K562 (cell line): ENCODE measurements around the gene CYB561A3. TPM values are rescaled to one million over a fixed set of nuclear protein-coding genes. Genes with fewer than 3 reads are reported as not detected.

ENCODE experiments used
- ARNT ChIP-seq, 2 experiments: fragments of 450-650 bp; IDR thresholded peaks; 2 replicates each; pipeline ENCODE4 v1.6.1; 2016; ENCODE audit warnings: mild to moderate bottlenecking in 1 of 2
- ERF ChIP-seq: fragments of 450-650 bp; formaldehyde crosslinking; IDR thresholded peaks from 2 replicates; pipeline ENCODE4 v1.4.0; 2020; ENCODE audit warnings: mild to moderate bottlenecking, mixed read lengths
- FIP1L1 ChIP-seq: fragments of 200-400 bp; formaldehyde crosslinking; IDR thresholded peaks from 2 replicates; pipeline ENCODE4 v1.6.1; 2018; ENCODE audit warnings: mild to moderate bottlenecking, low read depth, low read length; ENCODE audit not compliant: poor library complexity, severe bottlenecking
- GMEB1 ChIP-seq: fragments of 250-450 bp; sonication (Bioruptor Pico); IDR thresholded peaks from 2 replicates; pipeline ENCODE4 v1.4.0; 2020; ENCODE audit warnings: mild to moderate bottlenecking
- HDAC1 ChIP-seq, 2 experiments: fragments of 450-650 bp; IDR thresholded peaks; 2 replicates each; pipeline ENCODE4 v1.6.1; 2016 to 2017; ENCODE audit warnings: inconsistent platforms in 1 of 2, mild to moderate bottlenecking in 1 of 2, moderate library complexity in 1 of 2
- NELFE ChIP-seq: IDR thresholded peaks from 2 replicates; pipeline ENCODE4 v1.6.1; 2011; ENCODE audit warnings: mild to moderate bottlenecking; ENCODE audit not compliant: insufficient read depth, insufficient read length
- PBX2 ChIP-seq, 2 experiments: IDR thresholded peaks in 1 of 2; conservative IDR thresholded peaks in 1 of 2; 2 replicates each; pipeline ENCODE4 v1.6.1; 2016; ENCODE audit warnings: low read depth in 2 of 2, mild to moderate bottlenecking in 1 of 2, missing compliant biosample characterization in 1 of 2, missing genetic modification characterization in 1 of 2, moderate library complexity in 1 of 2
- PREB ChIP-seq: sonication (generic); formaldehyde crosslinking; IDR thresholded peaks from 2 replicates; pipeline ENCODE4 v1.8.1; 2023; ENCODE audit warnings: mild to moderate bottlenecking, missing genetic modification reagents
- RNF2 ChIP-seq: sonication (generic); IDR thresholded peaks from 2 replicates; pipeline ENCODE4 v1.6.1; 2016
- SNIP1 ChIP-seq: fragments of 450-650 bp; IDR thresholded peaks from 2 replicates; pipeline ENCODE4 v1.7.1; 2017; ENCODE audit warnings: low read depth, mild to moderate bottlenecking
- SRSF1 ChIP-seq: fragments of 200-400 bp; formaldehyde crosslinking; IDR thresholded peaks from 2 replicates; pipeline ENCODE4 v1.6.1; 2017; ENCODE audit warnings: mild to moderate bottlenecking, low read depth, low read length, moderate library complexity
- TAF9B ChIP-seq: fragments of 450-650 bp; IDR thresholded peaks from 2 replicates; pipeline ENCODE4 v1.6.1; 2018; ENCODE audit warnings: mild to moderate bottlenecking; ENCODE audit not compliant: partially characterized antibody
- ZBTB17 ChIP-seq: fragments of 450-650 bp; formaldehyde crosslinking; IDR thresholded peaks from 2 replicates; pipeline ENCODE4 v1.4.0; 2020; ENCODE audit warnings: mild to moderate bottlenecking
- ZFP1 ChIP-seq: fragments of 450-650 bp; formaldehyde crosslinking; IDR thresholded peaks from 2 replicates; pipeline ENCODE4 v1.4.0; 2020; ENCODE audit warnings: mild to moderate bottlenecking, mixed read lengths
- ZFP36 ChIP-seq: fragments of 150-350 bp; IDR thresholded peaks from 2 replicates; pipeline ENCODE4 v1.6.1; 2018; ENCODE audit warnings: low read length, low read depth; ENCODE audit not compliant: partially characterized antibody
- ZNF232 ChIP-seq: sonication (generic); formaldehyde crosslinking; IDR thresholded peaks from 2 replicates; pipeline ENCODE4 v1.8.0; 2022; ENCODE audit warnings: mild to moderate bottlenecking, missing genetic modification reagents
- ZNF830 ChIP-seq: fragments of 250-450 bp; sonication (Bioruptor Pico); IDR thresholded peaks from 2 replicates; pipeline ENCODE4 v1.5.0; 2021; ENCODE audit warnings: mild to moderate bottlenecking
- polyA plus RNA-seq, 8 experiments: library from polyadenylated mRNA; depleted of rRNA in 4 of 8; stranded (reverse) in 5 of 8; unstranded in 3 of 8; fragments of >200 nt; fragmentation: Nextera tagmentation in 2 of 8; fragmentation: Illumina TruSeq in 1 of 8; extraction: Ambion mirVana in 2 of 8; extraction: Trizol in 1 of 8; gene quantifications; 2 replicates each; pipeline versions ENCODE4 v1.2.1 to v1.2.3, GENCODE V29; 2011 to 2014; ENCODE audit warnings: inconsistent platforms in 1 of 8, missing spikeins in 1 of 8
- total RNA-seq, 7 experiments: library from RNA; depleted of rRNA in 6 of 7; stranded (reverse); fragments of >200 nt in 6 of 7; fragmentation: Illumina TruSeq in 2 of 7; extraction: Trizol in 2 of 7; gene quantifications; 2 replicates each; pipeline versions ENCODE4 v1.2.1 to v1.2.3, GENCODE V29; 2011 to 2021; ENCODE audit warnings: low replicate concordance in 1 of 7

CYB561A3 gene
- total and polyA plus RNA-seq, 9 of the 15 experiments (the other 6 are each of a cell fraction or from before 2014, with no cell fraction given): 29.2 to 78.9 (median 37.9) TPM

DNA sequence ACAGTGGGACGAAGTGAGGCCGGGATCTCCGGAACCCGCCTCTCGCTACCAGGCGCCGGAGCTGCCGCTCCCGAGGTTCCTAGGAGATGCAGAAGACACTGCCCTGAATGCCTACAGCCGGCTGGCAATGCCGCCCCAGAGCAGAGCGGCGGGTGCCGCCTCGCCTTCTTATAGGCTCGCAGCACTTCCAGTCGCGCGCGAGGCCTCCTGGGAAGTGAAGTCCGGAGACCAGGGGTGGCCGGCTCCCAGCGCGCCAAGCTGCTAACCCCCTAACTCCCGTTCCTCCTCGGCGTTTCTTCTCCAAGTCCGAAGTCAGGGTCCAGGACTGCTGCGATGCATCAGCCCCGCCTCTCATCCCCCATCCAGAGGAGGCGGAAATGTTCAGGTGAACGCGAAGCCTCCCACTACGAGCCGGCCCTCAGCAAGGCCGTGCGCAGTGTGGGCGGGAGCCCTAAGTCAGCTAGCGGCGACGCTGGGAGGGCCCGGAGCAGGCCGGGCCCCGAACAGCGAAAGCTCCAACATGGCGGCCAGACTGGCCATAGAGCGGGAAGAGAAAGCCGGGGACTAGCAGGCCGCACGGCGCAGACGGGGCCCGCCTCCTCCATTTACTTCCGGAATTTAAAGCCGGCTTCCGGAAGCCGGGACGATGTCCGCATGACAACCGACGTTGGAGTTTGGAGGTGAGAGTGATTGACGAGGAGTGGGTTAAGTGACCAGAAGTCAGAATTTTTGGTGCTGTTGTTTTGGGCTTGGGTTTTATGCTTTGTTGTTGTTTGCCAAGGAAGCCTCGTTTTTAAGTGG lies at the start of gene CYB561A3, which contains the start of gene TMEM138 (continued):
- TF ChIP-seq ERF (CRISPR knock-in tag) (peak; percentile 65; the same call in 1 of the 2 replicates), FIP1L1 (peak; percentile 94), PBX2 (CRISPR knock-in tag; IDR thresholded peaks at IDR 0.05; ENCODE audit: low read depth) (0 out of 2 replicates have a peak, but pooled peaks have one; percentile 19), PBX2 (tag; conservative IDR thresholded peaks at IDR 0.05; ENCODE audit: low read depth) (peak; percentile 89), ZNF232 (CRISPR knock-in tag) (peak; percentile 49; the same call in 1 of the 2 replicates), TAF9B (peak; percentile 81), HDAC1 (IDR thresholded peaks at IDR 0.05) (peak in 1 of 2 experiments; percentile 91; a peak in 2 of 4 replicates), SRSF1 (no peak), PREB (CRISPR knock-in tag) (0 out of 2 replicates have a peak, but pooled peaks have one; percentile 8), RNF2 (peak; percentile 63), SNIP1 (0 out of 2 replicates have a peak, but pooled peaks have one; percentile 46), NELFE (no peak), ZNF830 (CRISPR knock-in tag) (0 out of 2 replicates have a peak, but pooled peaks have one; percentile 61), ZFP36 (peak; percentile 6), GMEB1 (CRISPR knock-in tag) (peak; percentile 20; the same call in 1 of the 2 replicates), ZFP1 (CRISPR knock-in tag) (no peak), ARNT (IDR thresholded peaks at IDR 0.05) (peak; percentile 44 to 59; a peak in 2 of 4 replicates), ZBTB17 (CRISPR knock-in tag) (no peak)
